Progenitor cell of endocrine pancreas (in vitro differentiated cells): ENCODE data around the gene TFF2. TPM values are rescaled to one million over a fixed set of nuclear protein-coding genes. Genes with fewer than 3 reads are reported as not detected.

Experiments used
- DNase-seq: peaks from one replicate; pipeline ENCODE4 v3.0.0; 2021; ENCODE audit warnings: low spot score; ENCODE audit not compliant: unreplicated experiment
- H3K27ac Mint-ChIP-seq: 2 replicates; pipeline ENCODE4 v1.8.0; 2021; ENCODE audit warnings: mild to moderate bottlenecking, moderate library complexity, mixed read lengths
- H3K27me3 Mint-ChIP-seq: 2 replicates; pipeline ENCODE4 v1.8.0; 2021; ENCODE audit warnings: mixed read lengths
- H3K36me3 Mint-ChIP-seq: 2 replicates; pipeline ENCODE4 v1.8.0; 2022; ENCODE audit warnings: mixed read lengths; ENCODE audit not compliant: insufficient read depth
- H3K4me1 Mint-ChIP-seq: 2 replicates; pipeline ENCODE4 v1.8.0; 2021; ENCODE audit warnings: low read depth, mixed read lengths
- H3K4me3 Mint-ChIP-seq: 2 replicates; pipeline ENCODE4 v1.8.0; 2021; ENCODE audit warnings: low read depth, mild to moderate bottlenecking, moderate library complexity, mixed read lengths
- H3K9me3 Mint-ChIP-seq: 2 replicates; pipeline ENCODE4 v1.8.0; 2021; ENCODE audit warnings: low read depth, mixed read lengths
- total RNA-seq: library from RNA; stranded (reverse); gene quantifications from 2 replicates; pipeline ENCODE4 v1.2.1, GENCODE V29; 2021
- TF ChIP-seq, protein P1 (sequence below): fragments of 200-600 bp; sonication (generic); IDR thresholded peaks from one replicate; pipeline ENCODE4 v1.5.0; 2021; ENCODE audit warnings: antibody characterized with exemption, mild to moderate bottlenecking; ENCODE audit not compliant: unreplicated experiment

The TFF2 gene
- total RNA-seq, 1 donor from 2014 or later: not detected

DNA sequence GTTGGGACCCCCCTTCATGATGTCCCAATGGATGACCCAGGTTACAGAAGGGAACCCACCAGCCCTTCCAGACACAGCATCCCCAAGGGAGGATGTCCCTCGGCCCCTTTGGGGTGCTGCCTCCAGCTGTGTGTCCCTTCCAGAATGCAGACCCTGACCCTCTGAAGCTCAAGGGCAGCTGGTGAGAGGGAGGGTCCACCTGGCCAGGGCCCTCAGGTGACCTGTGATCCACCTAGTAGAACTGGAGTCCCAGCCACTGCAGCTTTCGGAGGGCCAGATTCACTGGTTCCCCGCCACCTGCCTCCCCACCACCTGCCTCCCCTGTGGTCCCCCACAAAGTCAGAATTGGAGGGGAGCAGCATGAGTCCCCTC is 25.2 kb upstream of the TFF2 start:
- TF ChIP-seq, protein P1, sequence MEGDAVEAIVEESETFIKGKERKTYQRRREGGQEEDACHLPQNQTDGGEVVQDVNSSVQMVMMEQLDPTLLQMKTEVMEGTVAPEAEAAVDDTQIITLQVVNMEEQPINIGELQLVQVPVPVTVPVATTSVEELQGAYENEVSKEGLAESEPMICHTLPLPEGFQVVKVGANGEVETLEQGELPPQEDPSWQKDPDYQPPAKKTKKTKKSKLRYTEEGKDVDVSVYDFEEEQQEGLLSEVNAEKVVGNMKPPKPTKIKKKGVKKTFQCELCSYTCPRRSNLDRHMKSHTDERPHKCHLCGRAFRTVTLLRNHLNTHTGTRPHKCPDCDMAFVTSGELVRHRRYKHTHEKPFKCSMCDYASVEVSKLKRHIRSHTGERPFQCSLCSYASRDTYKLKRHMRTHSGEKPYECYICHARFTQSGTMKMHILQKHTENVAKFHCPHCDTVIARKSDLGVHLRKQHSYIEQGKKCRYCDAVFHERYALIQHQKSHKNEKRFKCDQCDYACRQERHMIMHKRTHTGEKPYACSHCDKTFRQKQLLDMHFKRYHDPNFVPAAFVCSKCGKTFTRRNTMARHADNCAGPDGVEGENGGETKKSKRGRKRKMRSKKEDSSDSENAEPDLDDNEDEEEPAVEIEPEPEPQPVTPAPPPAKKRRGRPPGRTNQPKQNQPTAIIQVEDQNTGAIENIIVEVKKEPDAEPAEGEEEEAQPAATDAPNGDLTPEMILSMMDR: no peak
- H3K27me3 Mint-ChIP-seq: peaks cover 16% of the 10 kb centered on the region
- DNase-seq: no peak
- no peaks in the 10 kb centered on the region for H3K9me3 Mint-ChIP-seq
- no peak overlapping the region for H3K27ac Mint-ChIP-seq
- H3K36me3 Mint-ChIP-seq: peaks cover 5% of the 10 kb centered on the region
- no peak overlapping the region for H3K4me3 Mint-ChIP-seq
- peaks cover 19% of the 10 kb centered on the region for H3K4me1 Mint-ChIP-seq

- H3K27ac Mint-ChIP-seq: no peak overlapping the region
- H3K27me3 Mint-ChIP-seq: peaks cover 20% of the 10 kb centered on the region
- peaks cover 5% of the 10 kb centered on the region for H3K36me3 Mint-ChIP-seq
- H3K4me1 Mint-ChIP-seq: peaks cover 22% of the 10 kb centered on the region
- H3K4me3 Mint-ChIP-seq: no peak overlapping the region
- TF ChIP-seq, protein P1: no peak
- no peaks in the 10 kb centered on the region for H3K9me3 Mint-ChIP-seq
- no peak for DNase-seq
Observed at GRCh38 chr21:42375506-42375905, 24.7 kb upstream of the TFF2 start.

- H3K9me3 Mint-ChIP-seq: no peaks in the 10 kb centered on the region
- peaks cover 5% of the 10 kb centered on the region for H3K36me3 Mint-ChIP-seq
- no peak overlapping the region for H3K27ac Mint-ChIP-seq
- peaks cover 22% of the 10 kb centered on the region for H3K4me1 Mint-ChIP-seq
- H3K27me3 Mint-ChIP-seq: peaks cover 20% of the 10 kb centered on the region
- no peak overlapping the region for H3K4me3 Mint-ChIP-seq
- DNase-seq: no peak
- TF ChIP-seq, protein P1: no peak
Observed at GRCh38 chr21:42374864-42375499, 24.2 kb upstream of the TFF2 start.

GRCh38 chr21:42374457-42374856 is 23.7 kb upstream of the TFF2 start:
- Mint-ChIP-seq H3K4me1 (peaks cover 22% of the 10 kb centered on the region), H3K36me3 (peaks cover 5% of the 10 kb centered on the region), H3K9me3 (no peaks in the 10 kb centered on the region), H3K27me3 (peaks cover 20% of the 10 kb centered on the region), H3K27ac (no peak overlapping the region), H3K4me3 (no peak overlapping the region)
- DNase-seq: no peak
- TF ChIP-seq, protein P1: no peak

DNA sequence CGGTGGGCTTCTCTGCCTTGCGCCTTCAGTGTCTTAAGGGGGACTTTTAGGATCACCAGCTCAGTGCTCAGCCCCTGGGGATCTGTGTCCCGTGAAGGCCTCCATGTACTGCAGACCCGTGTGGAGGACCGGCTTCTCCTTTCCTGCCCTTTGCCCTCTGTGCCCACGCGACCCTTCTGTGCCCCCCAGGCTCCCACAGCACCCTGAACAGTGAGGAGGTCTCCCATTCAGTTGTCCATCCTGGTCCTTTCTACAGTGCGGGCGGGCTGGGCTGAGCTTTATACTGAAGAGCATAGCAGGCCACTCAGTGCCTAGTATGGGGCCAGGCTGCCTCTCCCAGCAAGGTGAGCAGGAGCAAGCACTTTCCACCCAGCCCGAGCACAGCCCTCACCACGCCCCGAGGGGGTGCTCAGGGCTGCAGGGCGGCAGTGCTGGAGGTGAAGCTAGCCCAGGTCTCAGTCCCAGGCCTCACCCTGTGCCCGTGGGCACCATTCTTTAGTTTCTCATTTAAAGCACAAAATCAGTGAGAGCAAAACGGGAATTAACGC is 23.2 kb upstream of the TFF2 start:
- Mint-ChIP-seq H3K27ac (no peak overlapping the region), H3K4me1 (peaks cover 22% of the 10 kb centered on the region), H3K36me3 (peaks cover 5% of the 10 kb centered on the region), H3K4me3 (no peak overlapping the region), H3K9me3 (no peaks in the 10 kb centered on the region), H3K27me3 (peaks cover 23% of the 10 kb centered on the region)
- TF ChIP-seq, protein P1: no peak
- DNase-seq: no peak
